NCI-H1417 treated with DMSO at 0.1 percent for 48 hours (cell line): ENCODE data around the gene OSCAR.

Experiments
- DNase-seq: peaks from one replicate; lab custom pipeline; 2025; lab: John Stamatoyannopoulos, UW

The OSCAR gene

GRCh38 chr19:54100561-54100960 lies at the start of gene OSCAR:
Gene OSCAR (minus strand): TSS chr19:54100803. CDS start chr19:54100792, 11 bp downstream.
- DNase-seq, result no peak

- no peak for DNase-seq
Measured at GRCh38 chr19:54149021-54149812, 48.6 kb upstream of the OSCAR start.

GRCh38 chr19:54148158-54148557 lies 47.6 kb upstream of the OSCAR start:
- no peak for DNase-seq

- DNase-seq, result no peak
Measured at GRCh38 chr19:54147676-54148075, 47.1 kb upstream of the OSCAR start.

GRCh38 chr19:54145541-54146158 lies 45.0 kb upstream of the OSCAR start:
- DNase-seq, result no peak

- no peak for DNase-seq
Measured at GRCh38 chr19:54142166-54142780, 41.7 kb upstream of the OSCAR start.

- no peak for DNase-seq
Measured at GRCh38 chr19:54141356-54141755, 40.8 kb upstream of the OSCAR start.

- no peak for DNase-seq
Measured at GRCh38 chr19:54138489-54139256, 38.1 kb upstream of the OSCAR start.

GRCh38 chr19:54137699-54138488 lies 37.3 kb upstream of the OSCAR start, which contains the start of gene CNOT3:
Gene CNOT3 (plus strand): TSS chr19:54137762. CDS start chr19:54142979, 5,217 bp downstream.
- DNase-seq, result no peak

GRCh38 chr19:54136864-54137698 lies 36.5 kb upstream of the OSCAR start:
- DNase-seq, result peak; percentile 100

GRCh38 chr19:54136086-54136863 lies 35.7 kb upstream of the OSCAR start:
- no peak for DNase-seq

GRCh38 chr19:54133957-54134590 lies 33.5 kb upstream of the OSCAR start:
- no peak for DNase-seq

- DNase-seq, result peak; percentile 15
Measured at GRCh38 chr19:54133312-54133956, 32.8 kb upstream of the OSCAR start.

GRCh38 chr19:54129617-54129996 lies 29.0 kb upstream of the OSCAR start:
- DNase-seq, result no peak

- DNase-seq, result no peak
Measured at GRCh38 chr19:54128796-54129616, 28.4 kb upstream of the OSCAR start.

GRCh38 chr19:54128441-54128725 lies 27.8 kb upstream of the OSCAR start:
- no peak for DNase-seq

GRCh38 chr19:54127688-54128440 lies 27.3 kb upstream of the OSCAR start:
- DNase-seq, result no peak
